GM23338 (cell line): Measurements from ENCODE around the gene GRID2. TPM values are rescaled to one million over a fixed set of nuclear protein-coding genes. Genes with fewer than 3 reads are reported as not detected.

Experiments
- ATAC-seq: fragments of 200-7000 bp; cut with Tn5 transposase; 3 replicates; pipeline ENCODE4 v1.9.1; 2020
- DNase-seq: peaks from one replicate; pipeline ENCODE4 v3.0.0-alpha.2; 2015; ENCODE audit warnings: low spot score
- H2AFZ ChIP-seq: fragments of 200-600 bp; sonication (generic); 2 replicates; pipeline ENCODE4 v1.8.0; 2016; ENCODE audit warnings: antibody characterized with exemption, mild to moderate bottlenecking, moderate library complexity
- H3F3A ChIP-seq: fragments of 200-600 bp; sonication (generic); replicated peaks from 2 replicates; pipeline ENCODE4 v1.8.0; 2017; ENCODE audit warnings: antibody characterized with exemption, mixed run types, low read depth
- H3K27ac ChIP-seq: fragments of 200-600 bp; sonication (generic); 2 replicates; pipeline ENCODE4 v1.6.1; 2016; ENCODE audit warnings: low read depth
- H3K27me3 ChIP-seq: fragments of 200-600 bp; sonication (generic); 2 replicates; pipeline ENCODE4 v1.8.0; 2016; ENCODE audit warnings: mild to moderate bottlenecking, mixed run types, moderate library complexity; ENCODE audit not compliant: insufficient read depth
- H3K36me3 ChIP-seq: fragments of 200-600 bp; sonication (generic); 2 replicates; pipeline ENCODE4 v1.8.0; 2016; ENCODE audit warnings: mild to moderate bottlenecking; ENCODE audit not compliant: insufficient read depth
- H3K4me1 ChIP-seq: fragments of 200-600 bp; sonication (generic); 2 replicates; pipeline ENCODE4 v1.8.0; 2016; ENCODE audit warnings: mild to moderate bottlenecking, moderate library complexity; ENCODE audit not compliant: insufficient read depth
- H3K4me2 ChIP-seq: fragments of 200-600 bp; sonication (generic); 2 replicates; pipeline ENCODE4 v1.7.1; 2017; ENCODE audit warnings: mixed run types
- H3K4me3 ChIP-seq: fragments of 200-600 bp; sonication (generic); 2 replicates; pipeline ENCODE4 v1.6.1; 2016; ENCODE audit warnings: mixed run types
- H3K79me2 ChIP-seq: fragments of 200-600 bp; sonication (generic); replicated peaks from 2 replicates; pipeline ENCODE4 v1.8.0; 2017; ENCODE audit warnings: mild to moderate bottlenecking; ENCODE audit not compliant: insufficient read depth
- H3K9me2 ChIP-seq: fragments of 200-600 bp; sonication (generic); 2 replicates; pipeline ENCODE4 v1.8.0; 2017; ENCODE audit not compliant: insufficient read depth
- H4K20me1 ChIP-seq: fragments of 200-600 bp; sonication (generic); replicated peaks from 2 replicates; pipeline ENCODE4 v1.8.0; 2017; ENCODE audit warnings: mild to moderate bottlenecking; ENCODE audit not compliant: insufficient read depth
- H3K27ac Mint-ChIP-seq: 2 replicates; pipeline ENCODE4 v1.8.0; 2020; ENCODE audit warnings: inconsistent platforms, mild to moderate bottlenecking, moderate library complexity, mixed read lengths
- H3K27me3 Mint-ChIP-seq: 3 replicates; pipeline ENCODE4 v1.8.0; 2022; ENCODE audit warnings: low read depth, mild to moderate bottlenecking, moderate library complexity, mixed read lengths, inconsistent platforms; ENCODE audit not compliant: insufficient read depth, poor library complexity
- H3K36me3 Mint-ChIP-seq: 3 replicates; pipeline ENCODE4 v1.8.0; 2021; ENCODE audit warnings: low read depth, mild to moderate bottlenecking, inconsistent platforms, moderate library complexity, mixed read lengths
- H3K4me1 Mint-ChIP-seq: 3 replicates; pipeline ENCODE4 v1.8.0; 2020; ENCODE audit warnings: mild to moderate bottlenecking, inconsistent platforms, mixed read lengths
- H3K4me3 Mint-ChIP-seq: 3 replicates; pipeline ENCODE4 v1.8.0; 2021; ENCODE audit warnings: moderate library complexity, mild to moderate bottlenecking, inconsistent platforms, mixed read lengths
- H3K9me3 Mint-ChIP-seq: 3 replicates; pipeline ENCODE4 v1.8.0; 2020; ENCODE audit warnings: moderate library complexity, mild to moderate bottlenecking, inconsistent platforms, mixed read lengths
- CREB1 ChIP-seq: fragments of 250-450 bp; sonication (Bioruptor Pico); IDR thresholded peaks from 2 replicates; pipeline ENCODE4 v1.5.0; 2020; ENCODE audit warnings: low read depth, mild to moderate bottlenecking, moderate library complexity
- ETS1 ChIP-seq: IDR thresholded peaks from 2 replicates; pipeline ENCODE4 v1.6.1; 2016; ENCODE audit warnings: antibody characterized with exemption
- EZH2 ChIP-seq: fragments of 200-600 bp; sonication (generic); IDR thresholded peaks from one replicate; pipeline ENCODE4 v1.8.0; 2017; ENCODE audit warnings: antibody characterized with exemption, mild to moderate bottlenecking, low read depth; ENCODE audit not compliant: unreplicated experiment
- EZH2phosphoT487 ChIP-seq: fragments of 200-600 bp; sonication (generic); IDR thresholded peaks from one replicate; pipeline ENCODE4 v1.8.1; 2018; ENCODE audit warnings: antibody characterized with exemption; ENCODE audit not compliant: unreplicated experiment
- JUNB ChIP-seq: IDR thresholded peaks from one replicate; pipeline ENCODE4 v1.6.1; 2016; ENCODE audit warnings: antibody characterized with exemption; ENCODE audit not compliant: unreplicated experiment
- REST ChIP-seq: IDR thresholded peaks from one replicate; pipeline ENCODE4 v1.6.1; 2018; ENCODE audit warnings: antibody characterized with exemption; ENCODE audit not compliant: unreplicated experiment
- ZNF114 ChIP-seq: fragments of 250-450 bp; sonication (Bioruptor Pico); IDR thresholded peaks from 2 replicates; pipeline ENCODE4 v1.5.0; 2020; ENCODE audit warnings: mild to moderate bottlenecking, moderate library complexity
- ZNF462 ChIP-seq: fragments of 250-450 bp; sonication (Bioruptor Pico); IDR thresholded peaks from 2 replicates; pipeline ENCODE4 v1.5.0; 2020; ENCODE audit warnings: mild to moderate bottlenecking, moderate library complexity
- polyA plus RNA-seq: library from polyadenylated mRNA; unstranded; fragments of >200 nt; fragmentation: Nextera tagmentation; extraction: Ambion mirVana; gene quantifications from 2 replicates; pipeline ENCODE4 v1.2.1, GENCODE V29; 2016
- total RNA-seq: library from RNA; depleted of rRNA; stranded (reverse); fragments of >200 nt; shearing (Covaris generic); gene quantifications from 2 replicates; pipeline ENCODE4 v1.2.3, GENCODE V29; 2014

Gene GRID2
- total and polyA plus RNA-seq, 2 experiments from 2014 or later = 19.9 to 65.4 TPM

- no peak for TF ChIP-seq REST
- TF ChIP-seq ZNF114 (CRISPR knock-in tag) = no peak
- TF ChIP-seq JUNB = no peak
- no peak for TF ChIP-seq EZH2
Observed at GRCh38 chr4:93748373-93749291, 1444.9 kb downstream of the GRID2 start (continued).

GRCh38 chr4:93749292-93749761 is 1445.6 kb downstream of the GRID2 start:
- no peak overlapping the region for H3K4me3 ChIP-seq
- ATAC-seq = no peak
- no peak overlapping the region for H2AFZ ChIP-seq
- H3K27me3 Mint-ChIP-seq = peaks cover 2% of the 10 kb centered on the region
- peak overlapping the region; percentile 21; the same call in 1 of the 2 replicates for H3K4me2 ChIP-seq
- DNase-seq = no peak
- H3K9me2 ChIP-seq = no peaks in the 10 kb centered on the region
- H3K27me3 ChIP-seq = no peaks in the 10 kb centered on the region
- no peaks in the 10 kb centered on the region for H3K36me3 ChIP-seq
- no peaks in the 10 kb centered on the region for H3K9me3 Mint-ChIP-seq
- no peaks in the 10 kb centered on the region for H3K79me2 ChIP-seq
- H3K4me1 ChIP-seq = peaks cover 8% of the 10 kb centered on the region; the same call in 1 of the 2 replicates
- no peaks in the 10 kb centered on the region for H4K20me1 ChIP-seq
- no peaks in the 10 kb centered on the region for H3F3A ChIP-seq
- no peak overlapping the region for H3K27ac ChIP-seq
- no peak overlapping the region for H3K4me3 Mint-ChIP-seq
- no peaks in the 10 kb centered on the region for H3K36me3 Mint-ChIP-seq
- peak overlapping the region; percentile 60 for H3K27ac Mint-ChIP-seq
- H3K4me1 Mint-ChIP-seq = peaks cover 21% of the 10 kb centered on the region
- no peak for TF ChIP-seq ETS1
- TF ChIP-seq CREB1 (CRISPR knock-in tag) = no peak
- no peak for TF ChIP-seq ZNF462 (CRISPR knock-in tag)
- TF ChIP-seq EZH2phosphoT487 = no peak
- no peak for TF ChIP-seq JUNB
- no peak for TF ChIP-seq ZNF114 (CRISPR knock-in tag)
- TF ChIP-seq EZH2 = no peak
